GM12878 (cell line): ENCODE measurements around the gene CTNNBL1. TPM values are rescaled to one million over a fixed set of nuclear protein-coding genes. Genes with fewer than 3 reads are reported as not detected.

Experiments used
- ATAC-seq: fragments of 200-7000 bp; cut with Tn5 transposase; 3 replicates; pipeline ENCODE4 v1.9.1; 2020; ENCODE audit warnings: mild to moderate bottlenecking, moderate library complexity
- BruUV-seq: library from RNA; stranded (reverse); fragments of 400-500 nt; replicated peaks from 2 replicates; lab custom pipeline; 2021; lab: Mats Ljungman, UMichigan
- CTCF ChIA-PET: fragments of 300-600 bp; sonication (Branson Sonifier 250); formaldehyde crosslinking; extraction: SDS; loops from one replicate; lab custom pipeline; 2021; ENCODE audit warnings: inconsistent platforms; lab: Yijun Ruan, JAX
- POLR2A ChIA-PET: fragments of 350-600 bp; formaldehyde crosslinking; extraction: SDS; loops from one replicate; lab custom pipeline; 2021; ENCODE audit warnings: inconsistent platforms; lab: Charles Lee
- RAD21 ChIA-PET: fragments of 300-600 bp; sonication (Branson Sonifier 250); formaldehyde crosslinking; loops from one replicate; lab custom pipeline; 2023; ENCODE audit warnings: antibody characterized with exemption; ENCODE audit not compliant: unreplicated experiment; lab: Charles Lee
- SMC1A ChIA-PET: fragments of 300-600 bp; sonication (Branson Sonifier 250); formaldehyde crosslinking; loops from one replicate; lab custom pipeline; 2023; ENCODE audit not compliant: unreplicated experiment, uncharacterized antibody; lab: Charles Lee
- DNase-seq: peaks from one replicate; pipeline ENCODE4 v3.0.0-alpha.2; 2011; ENCODE audit warnings: low read depth, low spot score
- FAIRE-seq: peaks from 3 replicates; lab custom pipeline; 2011; peaks lifted over from hg19 to GRCh38; lab: Jason Lieb, UNC
- H2AFZ ChIP-seq: 2 replicates; pipeline ENCODE4 v1.6.0; 2011; ENCODE audit warnings: low read depth, low read length, control low read depth; ENCODE audit not compliant: control insufficient read depth
- H3K27ac ChIP-seq: 2 replicates; pipeline ENCODE4 v1.5.1; 2011; ENCODE audit warnings: control low read depth; ENCODE audit not compliant: control insufficient read depth, insufficient read depth
- H3K27me3 ChIP-seq, 2 experiments: replicated peaks in 1 of 2; 2 replicates each; pipeline versions ENCODE4 v1.6.0 to v1.6.1; 2011; ENCODE audit warnings: low read length in 1 of 2; ENCODE audit not compliant: control insufficient read depth in 2 of 2, insufficient read depth in 2 of 2
- H3K36me3 ChIP-seq, 2 experiments: 2 replicates each; pipeline ENCODE4 v1.5.1; 2011; ENCODE audit warnings: low read length in 1 of 2; ENCODE audit not compliant: control insufficient read depth in 2 of 2, insufficient read depth in 2 of 2
- H3K4me1 ChIP-seq: 2 replicates; pipeline ENCODE4 v1.6.1; 2011; ENCODE audit warnings: mild to moderate bottlenecking, low read length, moderate library complexity, mixed read lengths; ENCODE audit not compliant: control insufficient read depth, insufficient read depth
- H3K4me2 ChIP-seq: 2 replicates; pipeline ENCODE4 v1.6.0; 2011; ENCODE audit warnings: control low read depth; ENCODE audit not compliant: control insufficient read depth, insufficient read depth
- H3K4me3 ChIP-seq: fragments of 200-600 bp; sonication (generic); 2 replicates; pipeline ENCODE4 v1.5.1; 2016
- H3K79me2 ChIP-seq: 2 replicates; pipeline ENCODE4 v1.6.0; 2011; ENCODE audit warnings: low read length; ENCODE audit not compliant: control insufficient read depth, insufficient read depth
- H3K9ac ChIP-seq: 2 replicates; pipeline ENCODE4 v1.8.0; 2011; ENCODE audit warnings: low read length, control low read depth, mixed read lengths; ENCODE audit not compliant: control insufficient read depth, insufficient read depth
- H3K9me3 ChIP-seq: replicated peaks from 3 replicates; pipeline ENCODE4 v1.5.1; 2011; ENCODE audit warnings: mild to moderate bottlenecking, low read length; ENCODE audit not compliant: control insufficient read depth, insufficient read depth
- H4K20me1 ChIP-seq: 2 replicates; pipeline ENCODE4 v1.6.0; 2011; ENCODE audit not compliant: control insufficient read depth, insufficient read depth
- ATF7 ChIP-seq: fragments of 450-650 bp; IDR thresholded peaks from 2 replicates; pipeline ENCODE4 v1.6.1; 2016; ENCODE audit warnings: low read depth, mild to moderate bottlenecking
- EZH2 ChIP-seq: IDR thresholded peaks from 2 replicates; pipeline ENCODE4 v1.6.1; 2012; ENCODE audit warnings: low read depth, mild to moderate bottlenecking, control low read depth, inconsistent platforms, low read length, borderline replicate concordance; ENCODE audit not compliant: control insufficient read depth
- GATAD2B ChIP-seq: fragments of 450-650 bp; conservative IDR thresholded peaks from 2 replicates; pipeline ENCODE4 v1.6.1; 2017; ENCODE audit warnings: low read depth, mild to moderate bottlenecking, moderate library complexity
- HCFC1 ChIP-seq: fragments of 150-350 bp; IDR thresholded peaks from 2 replicates; pipeline ENCODE4 v1.6.1; 2014; ENCODE audit warnings: low read length
- HDAC6 ChIP-seq: fragments of 200-600 bp; sonication (generic); IDR thresholded peaks from one replicate; pipeline ENCODE4 v1.8.0; 2017; ENCODE audit warnings: antibody characterized with exemption; ENCODE audit not compliant: unreplicated experiment
- IKZF2 ChIP-seq, 2 experiments: fragments of 450-650 bp; IDR thresholded peaks; 2 replicates each; pipeline ENCODE4 v1.6.1; 2017; ENCODE audit warnings: mild to moderate bottlenecking in 2 of 2, moderate library complexity in 2 of 2
- MEF2A ChIP-seq: IDR thresholded peaks from 2 replicates; pipeline ENCODE4 v1.6.1; 2011; ENCODE audit warnings: low read depth, mild to moderate bottlenecking, low read length, moderate library complexity; ENCODE audit not compliant: insufficient read depth
- MTA2 ChIP-seq: fragments of 450-650 bp; IDR thresholded peaks from 2 replicates; pipeline ENCODE4 v1.6.1; 2016; ENCODE audit warnings: low read depth, mild to moderate bottlenecking, moderate library complexity
- NRF1 ChIP-seq: conservative IDR thresholded peaks from 2 replicates; pipeline ENCODE4 v1.6.1; 2011; ENCODE audit warnings: mild to moderate bottlenecking, low read depth, low read length, improper control_type of control experiment
- POU2F2 ChIP-seq: IDR thresholded peaks from 3 replicates; pipeline ENCODE4 v1.6.1; 2011; ENCODE audit warnings: low read depth, mild to moderate bottlenecking, low read length, borderline replicate concordance
- RB1 ChIP-seq: fragments of 450-650 bp; formaldehyde crosslinking; IDR thresholded peaks from 2 replicates; pipeline ENCODE4 v1.6.1; 2017; ENCODE audit warnings: mild to moderate bottlenecking, borderline replicate concordance
- SIX5 ChIP-seq: IDR thresholded peaks from 2 replicates; pipeline ENCODE4 v1.6.1; 2011; ENCODE audit warnings: mild to moderate bottlenecking, low read depth, low read length, moderate library complexity; ENCODE audit not compliant: severe bottlenecking
- ZNF24 ChIP-seq: fragments of 450-650 bp; IDR thresholded peaks from 2 replicates; pipeline ENCODE4 v1.6.1; 2017; ENCODE audit warnings: antibody characterized with exemption, mild to moderate bottlenecking
- WGBS: methylation state at CpG from one replicate; pipeline ENCODE4 v1.1.6; 2016; ENCODE audit warnings: low lambda C conversion rate; ENCODE audit not compliant: insufficient replicate concordance, insufficient coverage; ENCODE audit errors: missing lambda C conversion rate; 5-methylcytosine and 5-hydroxymethylcytosine counted together
- in situ Hi-C: fragments of 300-500 bp; cut with MboI; formaldehyde crosslinking; loops from 9 replicates; pipeline ENCODE4 v1.14.3; 2018; ENCODE audit warnings: mixed read lengths
- intact Hi-C: fragments of 100-400 bp; cut with micrococcal nuclease; formaldehyde crosslinking; loops from one replicate; pipeline ENCODE4 v1.14.2; 2022; ENCODE audit not compliant: unreplicated experiment
- polyA plus RNA-seq, 11 experiments: library from polyadenylated mRNA; depleted of rRNA in 4 of 11; unstranded in 6 of 11; stranded (reverse) in 5 of 11; fragments of >200 nt; fragmentation: Nextera tagmentation in 4 of 11; fragmentation: Illumina TruSeq in 1 of 11; extraction: Ambion mirVana in 4 of 11; extraction: Trizol in 1 of 11; gene quantifications; 1 replicate in 1 of 11; 2 replicates in 10 of 11; pipeline versions ENCODE4 v1.2.1 to v1.2.3, GENCODE V29; 2011 to 2016; ENCODE audit warnings: inconsistent platforms in 2 of 11, missing spikeins in 2 of 11, low read depth in 1 of 11
- total RNA-seq, 4 experiments: library from RNA; depleted of rRNA in 3 of 4; stranded (reverse); fragments of >200 nt in 3 of 4; fragmentation: Illumina TruSeq in 1 of 4; extraction: Trizol in 1 of 4; gene quantifications; 2 replicates each; pipeline versions ENCODE4 v1.2.1 to v1.2.3, GENCODE V29; 2013 to 2021
- TF ChIP-seq, protein P1 (sequence below): IDR thresholded peaks from 2 replicates; pipeline ENCODE4 v1.6.1; 2012; ENCODE audit warnings: low read depth, low read length, improper control_type of control experiment

The CTNNBL1 gene
- total and polyA plus RNA-seq, 10 of the 15 experiments (the other 5 are each of a cell fraction or from before 2014, with no cell fraction given) = 43.1 to 102 (median 67.8) TPM

DNA sequence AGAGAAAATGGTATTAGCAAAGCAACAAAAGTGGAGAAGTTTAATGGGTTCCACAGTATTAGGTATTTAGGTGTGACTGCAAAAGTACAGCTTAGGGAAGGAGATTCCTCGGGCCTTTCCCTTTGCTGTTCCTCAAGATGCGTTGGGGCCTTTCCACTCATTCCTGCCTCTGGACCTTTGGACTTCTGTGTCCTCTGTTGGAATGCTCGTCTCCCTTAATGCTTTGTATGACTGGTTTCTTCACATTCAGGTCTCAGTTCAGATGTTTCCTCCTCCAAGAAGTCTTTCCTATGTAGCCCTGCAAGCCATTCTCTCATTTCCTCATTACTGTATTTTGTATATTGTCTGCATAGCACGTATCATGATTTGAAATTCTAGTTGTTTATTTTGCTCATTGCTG is 39.6 kb downstream of the CTNNBL1 start:
- in situ Hi-C loops = no loop called here
- FAIRE-seq (no peak), ATAC-seq (no peak), DNase-seq (no peak)
- Histone ChIP-seq H4K20me1 (no peaks in the 10 kb centered on the region), H3K27me3 (no peaks in the 10 kb centered on the region), H3K27ac (no peak overlapping the region), H3K4me3 (no peak overlapping the region), H3K9me3 (no peaks in the 10 kb centered on the region), H3K79me2 (no peaks in the 10 kb centered on the region; the same call in 1 of the 2 replicates), H2AFZ (no peak overlapping the region), H3K9ac (no peak overlapping the region), H3K4me2 (no peak overlapping the region), H3K4me1 (no peaks in the 10 kb centered on the region), H3K36me3 (peaks cover 12 to 15% of the 10 kb centered on the region in 2 experiments)
- intact Hi-C loops = no loop called here
- no TSS peak for BruUV-seq
- ChIA-PET RAD21 (no interaction called here), SMC1A (no interaction called here), POLR2A (no interaction called here), CTCF (interaction anchor here (0.7 kb wide), 1 partner anchor 22 kb away, joined by 4 read pairs; no protein-coding TSS in a partner anchor)
- WGBS = 69% methylated on average over 4 of the region's 4 CpGs
- no peak for TF ChIP-seq ATF7
- TF ChIP-seq MEF2A = no peak
- TF ChIP-seq SIX5 = no peak
- TF ChIP-seq ZNF24 = no peak
- TF ChIP-seq NRF1 = no peak
- TF ChIP-seq MTA2 = no peak
- no peak for TF ChIP-seq RB1
- TF ChIP-seq HCFC1 = no peak
- no peak for TF ChIP-seq HDAC6
- no peak for TF ChIP-seq GATAD2B
- TF ChIP-seq IKZF2 (IDR thresholded peaks at IDR 0.05) = no peak
- TF ChIP-seq POU2F2 = no peak
- TF ChIP-seq, protein P1, sequence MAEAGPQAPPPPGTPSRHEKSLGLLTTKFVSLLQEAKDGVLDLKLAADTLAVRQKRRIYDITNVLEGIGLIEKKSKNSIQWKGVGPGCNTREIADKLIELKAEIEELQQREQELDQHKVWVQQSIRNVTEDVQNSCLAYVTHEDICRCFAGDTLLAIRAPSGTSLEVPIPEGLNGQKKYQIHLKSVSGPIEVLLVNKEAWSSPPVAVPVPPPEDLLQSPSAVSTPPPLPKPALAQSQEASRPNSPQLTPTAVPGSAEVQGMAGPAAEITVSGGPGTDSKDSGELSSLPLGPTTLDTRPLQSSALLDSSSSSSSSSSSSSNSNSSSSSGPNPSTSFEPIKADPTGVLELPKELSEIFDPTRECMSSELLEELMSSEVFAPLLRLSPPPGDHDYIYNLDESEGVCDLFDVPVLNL = no peak
- TF ChIP-seq EZH2 = no peak
